ENCODE measurements around the gene KCTD7. TPM values are rescaled to one million over a fixed set of nuclear protein-coding genes. Genes with fewer than 3 reads are reported as not detected.

Gene KCTD7
- total and polyA plus RNA-seq, 2 of the 4 experiments (the other 2 are of a cell fraction), result 6.1 to 12.8 TPM

GRCh38 chr7:66643395-66643794 is 14.7 kb downstream of the KCTD7 start:
- H4K5ac ChIP-seq (ENCODE audit: low read depth, low read length), result no peak overlapping the region
- no peaks in the 10 kb centered on the region for H3K9me3 ChIP-seq (ENCODE audit: control insufficient read depth, insufficient read depth, low read length)
- intact Hi-C loops (cut with micrococcal nuclease), result no loop called here
- H2BK15ac ChIP-seq (ENCODE audit: low read depth, low read length), result no peak overlapping the region
- peaks cover 11% of the 10 kb centered on the region; the same call in 1 of the 2 replicates for H3K9me1 ChIP-seq (ENCODE audit: insufficient read depth, low read length)
- H3K18ac ChIP-seq (ENCODE audit: low read depth, low read length), result no peak overlapping the region
- DNase-seq (no peak), ATAC-seq (ENCODE audit: low read depth) (no peak)
- no peak overlapping the region for H2AFZ ChIP-seq (replicated peaks; ENCODE audit: low read length, poor library complexity)
- H3K4me3 ChIP-seq (ENCODE audit: insufficient read depth, low read depth, low read length), result no peak overlapping the region
- dilution Hi-C loops (cut with HindIII; ENCODE audit: low sequenced_read_pairs, unreplicated experiment), result no loop called here
- H3K27me3 ChIP-seq (ENCODE audit: control insufficient read depth, insufficient read depth, low read length), result no peaks in the 10 kb centered on the region
- H3K79me1 ChIP-seq (ENCODE audit: low read depth in 1 of 2, low read length in 2 of 2), result peaks cover 14 to 32% of the 10 kb centered on the region in 2 experiments
- no peak overlapping the region for H3K4me2 ChIP-seq (ENCODE audit: low read depth, low read length)
- H3K27ac ChIP-seq (ENCODE audit: insufficient read depth, low read length), result no peak overlapping the region
- no CpG with 5 or more reads among the region's 2 CpGs for WGBS, 2 experiments (ENCODE audit: extremely low coverage in 2 of 2, insufficient read length in 1 of 2)
- no peak overlapping the region for H2AK5ac ChIP-seq (ENCODE audit: low read depth, low read length)
- H3K14ac ChIP-seq (replicated peaks; ENCODE audit: low read depth, low read length), result no peak overlapping the region
- no peak overlapping the region for H2AK9ac ChIP-seq (replicated peaks; ENCODE audit: low read depth, low read length, poor library complexity)
- ChIA-PET CTCF (no interaction called here), POLR2A (ENCODE audit: unreplicated experiment) (interaction anchor here (0.9 kb wide), 1 partner anchor 15 kb away, joined by 13 read pairs; the partner anchor contains the start of gene KCTD7)
- no peak overlapping the region for H3K9ac ChIP-seq (ENCODE audit: low read depth, low read length)
- BruUV-seq (replicated peaks), result no TSS peak
- H3K4me1 ChIP-seq (ENCODE audit: control insufficient read depth, insufficient read depth, low read length), result no peaks in the 10 kb centered on the region
- H4K91ac ChIP-seq (ENCODE audit: insufficient read depth, low read depth, low read length), result no peak overlapping the region
- H3K36me3 ChIP-seq (ENCODE audit: control insufficient read depth, insufficient read depth, low read length), result peaks cover 60% of the 10 kb centered on the region
- in situ Hi-C loops (cut with MboI; ENCODE audit: low sequenced_read_pairs), result no loop called here
- no peak overlapping the region for H3K4ac ChIP-seq (ENCODE audit: low read depth, low read length)
- H2BK20ac ChIP-seq (ENCODE audit: low read depth, low read length), result no peak overlapping the region
- H2BK120ac ChIP-seq (ENCODE audit: low read depth, low read length), result no peak overlapping the region
- H3K56ac ChIP-seq (ENCODE audit: extremely low read depth, insufficient read depth, low read length), result no peak overlapping the region
- H4K8ac ChIP-seq (ENCODE audit: low read depth in 2 of 2, low read length in 2 of 2), result no peak overlapping the region
- H4K20me1 ChIP-seq (ENCODE audit: insufficient read depth, low read length), result no peaks in the 10 kb centered on the region
- H2BK5ac ChIP-seq (ENCODE audit: low read depth, low read length, poor library complexity, severe bottlenecking), result no peak overlapping the region
- no peak overlapping the region for H3K23ac ChIP-seq (ENCODE audit: low read depth, low read length)
- TF ChIP-seq BHLHE40 (IDR thresholded peaks at IDR 0.05; ENCODE audit: low read depth, low read length) (no peak), CHD1 (IDR thresholded peaks at IDR 0.05; ENCODE audit: low read depth, low read length) (no peak), NFE2L2 (IDR thresholded peaks at IDR 0.05; ENCODE audit: low read depth, low read length) (no peak), FOS (IDR thresholded peaks at IDR 0.05; ENCODE audit: low read depth, low read length) (no peak), RCOR1 (IDR thresholded peaks at IDR 0.05; ENCODE audit: insufficient replicate concordance, low read length) (no peak), RFX5 (IDR thresholded peaks at IDR 0.05; ENCODE audit: low read depth, low read length) (no peak), USF2 (IDR thresholded peaks at IDR 0.05; ENCODE audit: low read depth, low read length) (no peak), MAZ (IDR thresholded peaks at IDR 0.05; ENCODE audit: borderline replicate concordance, low read depth, low read length) (no peak), POLR2A (IDR thresholded peaks at IDR 0.05; ENCODE audit: low read depth, low read length) (no peak), MXI1 (IDR thresholded peaks at IDR 0.05; ENCODE audit: borderline replicate concordance, low read depth, low read length) (no peak), SMC3 (IDR thresholded peaks at IDR 0.05; ENCODE audit: low read depth, low read length) (no peak), CTCF (conservative IDR thresholded peaks at IDR 0.05; ENCODE audit: low read depth, low read length) (no peak), MAFK (IDR thresholded peaks at IDR 0.05; ENCODE audit: low read depth, low read length) (no peak), ELK1 (IDR thresholded peaks at IDR 0.05; ENCODE audit: borderline replicate concordance, low read depth, low read length) (no peak), CEBPB (IDR thresholded peaks at IDR 0.05; ENCODE audit: low read depth, low read length) (no peak), RAD21 (IDR thresholded peaks at IDR 0.05; ENCODE audit: low read length) (no peak)

Measured in IMR-90 (cell line).